Cortex of kidney (tissue), 1 donor: ENCODE data around the gene TRIP4.

Source experiments
- DNase-seq: peaks from one replicate; lab custom pipeline; 2025; lab: John Stamatoyannopoulos, UW

Gene TRIP4

GRCh38 chr15:64447536-64448315, 60.1 kb downstream of the TRIP4 start:
- DNase-seq = no peak

- DNase-seq = no peak
Observed at GRCh38 chr15:64452988-64453688, 65.5 kb downstream of the TRIP4 start.

GRCh38 chr15:64453689-64454037, 66.0 kb downstream of the TRIP4 start:
- no peak for DNase-seq

GRCh38 chr15:64454282-64454681, 66.6 kb downstream of the TRIP4 start:
- DNase-seq = no peak

GRCh38 chr15:64455961-64456371, 68.3 kb downstream of the TRIP4 start:
- no peak for DNase-seq

GRCh38 chr15:64456634-64457108, 69.0 kb downstream of the TRIP4 start:
- no peak for DNase-seq

- DNase-seq = no peak
Observed at GRCh38 chr15:64459066-64459781, 71.6 kb downstream of the TRIP4 start.

GRCh38 chr15:64460206-64460723, 72.6 kb downstream of the TRIP4 start, which contains the start of gene ZNF609:
TSS of gene ZNF609 (plus strand) at chr15:64460578. CDS start at chr15:64499420, 38,842 bp downstream.
- DNase-seq = peak; percentile 49

- no peak for DNase-seq
Observed at GRCh38 chr15:64460724-64461720, 73.4 kb downstream of the TRIP4 start.

- no peak for DNase-seq
Observed at GRCh38 chr15:64461721-64462162, 74.1 kb downstream of the TRIP4 start.

GRCh38 chr15:64462492-64462891, 74.9 kb downstream of the TRIP4 start:
- no peak for DNase-seq

GRCh38 chr15:64464276-64465005, 76.8 kb downstream of the TRIP4 start:
- DNase-seq = no peak

GRCh38 chr15:64466408-64467141, 78.9 kb downstream of the TRIP4 start:
- DNase-seq = no peak

- DNase-seq = no peak
Observed at GRCh38 chr15:64472161-64472560, 84.5 kb downstream of the TRIP4 start.

- no peak for DNase-seq
Observed at GRCh38 chr15:64474846-64475245, 87.2 kb downstream of the TRIP4 start.

GRCh38 chr15:64476550-64476949, 88.9 kb downstream of the TRIP4 start:
- DNase-seq = no peak

GRCh38 chr15:64478863-64479262, 91.2 kb downstream of the TRIP4 start:
- no peak for DNase-seq

GRCh38 chr15:64480891-64481290, 93.3 kb downstream of the TRIP4 start:
- no peak for DNase-seq

- DNase-seq = no peak
Observed at GRCh38 chr15:64483749-64484148, 96.1 kb downstream of the TRIP4 start.

GRCh38 chr15:64485796-64486195, 98.2 kb downstream of the TRIP4 start:
- no peak for DNase-seq
